Measurements from ENCODE around the gene ZC3H4.

ZC3H4 gene

GRCh38 chr19:47026889-47027288 is 86.7 kb downstream of the ZC3H4 start:
- no peak for TF ChIP-seq GATA1 (IDR thresholded peaks at IDR 0.05; ENCODE audit: low read depth, low read length)
- no peak for TF ChIP-seq POLR2A (IDR thresholded peaks at IDR 0.05; ENCODE audit: low read length)
- DNase-seq: no peak

GRCh38 chr19:47026156-47026555 is 87.4 kb downstream of the ZC3H4 start:
- no peak for TF ChIP-seq GATA1 (IDR thresholded peaks at IDR 0.05; ENCODE audit: low read depth, low read length)
- no peak for TF ChIP-seq POLR2A (IDR thresholded peaks at IDR 0.05; ENCODE audit: low read length)

GRCh38 chr19:47024502-47024901 is 89.1 kb downstream of the ZC3H4 start:
- DNase-seq: no peak
- TF ChIP-seq POLR2A (IDR thresholded peaks at IDR 0.05; ENCODE audit: low read length) (no peak), GATA1 (IDR thresholded peaks at IDR 0.05; ENCODE audit: low read depth, low read length) (no peak)

More at GRCh38 chr19:47026156-47026555, 87.4 kb downstream of the ZC3H4 start:
- no peak for DNase-seq

GRCh38 chr19:47023448-47023794 is 90.2 kb downstream of the ZC3H4 start:
- DNase-seq: no peak
- TF ChIP-seq POLR2A (IDR thresholded peaks at IDR 0.05; ENCODE audit: low read length) (no peak), GATA1 (IDR thresholded peaks at IDR 0.05; ENCODE audit: low read depth, low read length) (no peak)

GRCh38 chr19:47022541-47023447 is 90.8 kb downstream of the ZC3H4 start:
- no peak for DNase-seq
- TF ChIP-seq POLR2A (IDR thresholded peaks at IDR 0.05; ENCODE audit: low read length) (no peak), GATA1 (IDR thresholded peaks at IDR 0.05; ENCODE audit: low read depth, low read length) (no peak)

GRCh38 chr19:47022140-47022536 is 91.4 kb downstream of the ZC3H4 start:
- TF ChIP-seq POLR2A (IDR thresholded peaks at IDR 0.05; ENCODE audit: low read length) (no peak), GATA1 (IDR thresholded peaks at IDR 0.05; ENCODE audit: low read depth, low read length) (no peak)
- no peak for DNase-seq

GRCh38 chr19:47021536-47022139 is 91.9 kb downstream of the ZC3H4 start:
- TF ChIP-seq POLR2A (IDR thresholded peaks at IDR 0.05; ENCODE audit: low read length) (no peak), GATA1 (IDR thresholded peaks at IDR 0.05; ENCODE audit: low read depth, low read length) (no peak)
- DNase-seq: no peak

- DNase-seq: no peak
- no peak for TF ChIP-seq POLR2A (IDR thresholded peaks at IDR 0.05; ENCODE audit: low read length)
- TF ChIP-seq GATA1 (IDR thresholded peaks at IDR 0.05; ENCODE audit: low read depth, low read length): no peak
Observed at GRCh38 chr19:47020992-47021496, 92.5 kb downstream of the ZC3H4 start.

- TF ChIP-seq GATA1 (IDR thresholded peaks at IDR 0.05; ENCODE audit: low read depth, low read length): no peak
- no peak for TF ChIP-seq POLR2A (IDR thresholded peaks at IDR 0.05; ENCODE audit: low read length)
- DNase-seq: no peak
Observed at GRCh38 chr19:47020132-47020805, 93.3 kb downstream of the ZC3H4 start.

- no peak for DNase-seq
- TF ChIP-seq GATA1 (IDR thresholded peaks at IDR 0.05; ENCODE audit: low read depth, low read length) (no peak), POLR2A (IDR thresholded peaks at IDR 0.05; ENCODE audit: low read length) (no peak)
Observed at GRCh38 chr19:47019431-47020041, 94.0 kb downstream of the ZC3H4 start, which contains the start of gene NPAS1. TSS of gene NPAS1 (plus strand) at chr19:47019837. CDS start at chr19:47021048, 1,211 bp downstream.

- DNase-seq: no peak
- TF ChIP-seq GATA1 (IDR thresholded peaks at IDR 0.05; ENCODE audit: low read depth, low read length): no peak
- TF ChIP-seq POLR2A (IDR thresholded peaks at IDR 0.05; ENCODE audit: low read length): no peak
Observed at GRCh38 chr19:47018923-47019322, 94.7 kb downstream of the ZC3H4 start.

Measured in erythroblast (primary cell).